Upper lobe of left lung (tissue), 4 donors: Measurements from ENCODE around the gene ABCA7.
A peak's percentile ranks its signal among the peaks of the same experiment; 100 is the strongest.

Experiments
- POLR2A ChIP-seq, 4 donors: fragments of 450-650 bp; IDR thresholded peaks; one replicate each; pipeline ENCODE4 v1.5.1; 2016 to 2017; ENCODE audit warnings: antibody characterized with exemption in 4 of 4, mild to moderate bottlenecking in 2 of 4
- TF ChIP-seq, protein P1 (sequence below), 6 experiments: fragments of 450-650 bp in 4 of 6; fragments of 200-600 bp in 2 of 6; sonication (generic) in 2 of 6; IDR thresholded peaks; one replicate each; pipeline ENCODE4 v1.5.1; 2016 to 2019; ENCODE audit warnings: antibody characterized with exemption in 6 of 6

DNA sequence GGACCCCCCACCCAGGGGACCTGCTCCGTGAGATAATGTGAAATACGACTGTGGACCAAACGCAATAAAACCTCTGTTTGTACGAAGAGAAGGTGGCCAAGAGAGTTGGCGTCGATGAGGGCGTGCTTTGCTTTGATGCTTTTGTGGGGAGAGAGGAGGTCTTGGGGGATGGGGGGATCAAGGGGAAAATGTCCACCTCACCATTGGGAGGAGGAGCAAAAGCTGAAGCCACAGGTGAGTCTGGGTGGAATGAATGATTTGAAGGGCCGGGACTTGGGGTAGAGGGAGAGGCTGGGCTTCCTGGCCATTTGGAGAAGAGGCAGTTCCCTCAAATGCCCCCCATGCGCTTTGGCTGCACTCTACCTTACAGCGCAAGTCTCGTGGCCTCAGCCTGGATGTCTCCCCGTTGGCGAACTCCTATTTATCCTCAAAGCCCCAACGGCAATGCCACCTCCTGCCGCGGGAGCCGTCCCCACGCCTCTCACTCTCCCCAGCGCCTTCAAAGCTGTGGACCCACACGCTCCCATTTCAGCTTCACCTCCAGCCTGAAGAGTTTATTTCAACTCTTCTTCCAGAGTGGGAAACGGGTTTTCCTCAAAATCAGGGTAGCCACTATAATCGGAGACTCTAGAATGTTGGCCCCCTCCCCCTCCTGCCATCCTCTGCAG, 795 bp upstream of the ABCA7 start:
- TF ChIP-seq, protein P1, sequence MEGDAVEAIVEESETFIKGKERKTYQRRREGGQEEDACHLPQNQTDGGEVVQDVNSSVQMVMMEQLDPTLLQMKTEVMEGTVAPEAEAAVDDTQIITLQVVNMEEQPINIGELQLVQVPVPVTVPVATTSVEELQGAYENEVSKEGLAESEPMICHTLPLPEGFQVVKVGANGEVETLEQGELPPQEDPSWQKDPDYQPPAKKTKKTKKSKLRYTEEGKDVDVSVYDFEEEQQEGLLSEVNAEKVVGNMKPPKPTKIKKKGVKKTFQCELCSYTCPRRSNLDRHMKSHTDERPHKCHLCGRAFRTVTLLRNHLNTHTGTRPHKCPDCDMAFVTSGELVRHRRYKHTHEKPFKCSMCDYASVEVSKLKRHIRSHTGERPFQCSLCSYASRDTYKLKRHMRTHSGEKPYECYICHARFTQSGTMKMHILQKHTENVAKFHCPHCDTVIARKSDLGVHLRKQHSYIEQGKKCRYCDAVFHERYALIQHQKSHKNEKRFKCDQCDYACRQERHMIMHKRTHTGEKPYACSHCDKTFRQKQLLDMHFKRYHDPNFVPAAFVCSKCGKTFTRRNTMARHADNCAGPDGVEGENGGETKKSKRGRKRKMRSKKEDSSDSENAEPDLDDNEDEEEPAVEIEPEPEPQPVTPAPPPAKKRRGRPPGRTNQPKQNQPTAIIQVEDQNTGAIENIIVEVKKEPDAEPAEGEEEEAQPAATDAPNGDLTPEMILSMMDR (IDR thresholded peaks at IDR 0.05) = peak in 1 of 6 experiments; percentile 4
- TF ChIP-seq POLR2A (IDR thresholded peaks at IDR 0.05) = no peak
